NCI-H1436 treated with DMSO at 0.1 percent for 48 hours (cell line): ENCODE measurements around the gene DYNC1I2.
A peak's percentile ranks its signal among the peaks of the same experiment; 100 is the strongest.
"Not testable (repeated sequence)": the region's sequence is repeated elsewhere in the genome, so short reads cannot be mapped to it uniquely, and the experiment has no call there.

Source experiments
- DNase-seq: peaks from one replicate; lab custom pipeline; 2025; lab: John Stamatoyannopoulos, UW

DYNC1I2 gene

DNA sequence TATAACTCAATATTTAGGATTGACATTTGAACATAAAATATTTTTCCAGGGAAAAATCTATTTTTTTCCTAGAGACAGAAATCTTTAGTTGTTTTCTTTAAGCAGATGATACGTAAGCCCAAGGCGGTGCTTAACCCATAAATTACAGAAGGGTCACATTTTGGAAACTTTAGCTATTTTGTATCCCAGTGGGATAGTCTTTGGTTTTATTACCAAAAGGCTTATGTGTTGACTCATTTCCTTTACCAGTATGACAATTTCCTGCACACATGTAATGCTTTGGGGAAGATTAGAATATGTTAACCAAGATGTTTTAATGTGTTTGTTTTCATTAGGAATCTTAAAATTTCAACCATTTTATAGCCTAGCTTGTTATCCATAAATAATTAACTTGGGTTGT is 24.8 kb downstream of the DYNC1I2 start:
- DNase-seq = no peak

DNA sequence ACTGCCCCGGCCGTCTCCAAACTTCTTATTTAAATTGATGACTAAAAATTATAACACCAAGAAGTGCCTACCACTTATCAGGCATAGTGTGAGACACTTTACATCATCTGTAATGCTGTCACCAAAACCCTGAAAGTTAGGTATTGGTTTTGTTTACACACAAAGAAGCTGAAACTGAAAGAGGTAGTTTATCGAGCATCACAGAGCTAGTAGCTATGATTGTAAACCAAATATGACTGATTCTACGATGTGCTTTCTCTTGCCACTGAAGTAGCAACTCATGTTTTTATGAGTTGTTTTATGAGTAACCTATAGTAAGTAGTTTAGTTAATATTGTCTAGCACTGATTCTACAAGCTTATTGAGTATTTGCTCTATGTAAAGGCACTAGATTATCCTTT is 31.5 kb downstream of the DYNC1I2 start:
- no peak for DNase-seq

DNA sequence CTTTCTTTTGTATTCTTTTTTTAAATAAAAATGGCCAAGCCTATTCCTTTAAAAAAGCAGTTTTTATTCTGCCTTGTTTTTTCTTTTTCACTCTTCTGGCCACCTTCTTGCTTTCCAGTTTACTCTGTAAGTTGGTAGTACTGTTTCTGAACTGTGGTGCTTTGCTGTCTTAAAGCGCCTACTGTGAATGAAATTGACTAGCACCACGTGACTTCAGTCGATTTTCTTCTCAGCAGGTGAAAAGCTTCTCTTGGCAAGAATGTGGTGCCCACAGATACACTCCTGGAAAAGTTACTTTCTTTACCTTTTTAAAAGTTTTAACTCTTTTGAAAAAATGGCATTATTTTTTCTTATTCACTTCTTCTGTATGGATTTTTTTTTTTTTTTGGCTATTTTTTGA is 32.4 kb downstream of the DYNC1I2 start:
- no peak for DNase-seq

DNA sequence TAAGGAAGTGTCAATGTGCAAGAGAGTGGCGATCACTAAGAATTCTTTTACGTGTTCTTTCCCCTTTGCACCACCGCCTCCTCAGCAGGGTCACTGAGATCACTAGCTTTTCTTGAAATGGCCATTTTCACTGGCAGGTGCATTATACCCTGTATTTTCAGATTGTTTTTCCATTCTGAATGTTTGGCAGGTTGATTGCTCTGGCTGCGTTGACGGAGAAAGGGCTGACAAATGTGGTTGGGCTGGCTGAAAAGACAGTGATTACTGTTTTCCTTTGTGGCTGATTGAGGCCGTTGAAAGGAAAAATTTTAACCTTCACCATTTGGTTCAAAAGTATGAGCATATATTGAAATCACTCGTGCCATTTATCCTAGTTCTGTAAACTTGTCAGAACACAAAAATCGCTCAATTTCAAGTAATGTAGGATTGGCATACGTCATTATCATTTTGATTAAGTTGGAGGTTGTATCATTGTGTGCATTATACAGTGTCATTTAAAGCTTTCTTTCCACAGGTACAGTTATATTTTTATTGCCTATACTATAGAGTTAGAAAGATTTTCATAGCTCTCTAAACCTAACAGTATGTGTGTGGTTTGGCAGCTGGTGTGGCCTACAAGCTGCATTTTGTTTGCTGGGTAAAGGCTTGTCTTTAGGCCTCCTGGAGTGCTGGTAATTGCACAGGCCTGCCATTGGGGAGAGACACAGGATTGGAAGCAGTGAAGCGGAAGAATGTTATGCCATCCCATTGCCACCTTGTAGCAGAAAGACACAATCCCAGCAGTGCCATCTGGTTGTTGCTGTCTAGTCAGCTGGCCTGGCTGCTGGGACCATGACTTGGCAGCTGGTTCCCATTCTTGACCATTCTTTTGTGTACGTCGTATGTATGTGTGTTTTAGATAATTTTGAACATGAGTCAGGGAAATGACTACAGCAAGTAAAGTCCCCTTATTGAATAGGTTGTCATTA is 36.7 kb downstream of the DYNC1I2 start:
- DNase-seq = peak; percentile 18

DNA sequence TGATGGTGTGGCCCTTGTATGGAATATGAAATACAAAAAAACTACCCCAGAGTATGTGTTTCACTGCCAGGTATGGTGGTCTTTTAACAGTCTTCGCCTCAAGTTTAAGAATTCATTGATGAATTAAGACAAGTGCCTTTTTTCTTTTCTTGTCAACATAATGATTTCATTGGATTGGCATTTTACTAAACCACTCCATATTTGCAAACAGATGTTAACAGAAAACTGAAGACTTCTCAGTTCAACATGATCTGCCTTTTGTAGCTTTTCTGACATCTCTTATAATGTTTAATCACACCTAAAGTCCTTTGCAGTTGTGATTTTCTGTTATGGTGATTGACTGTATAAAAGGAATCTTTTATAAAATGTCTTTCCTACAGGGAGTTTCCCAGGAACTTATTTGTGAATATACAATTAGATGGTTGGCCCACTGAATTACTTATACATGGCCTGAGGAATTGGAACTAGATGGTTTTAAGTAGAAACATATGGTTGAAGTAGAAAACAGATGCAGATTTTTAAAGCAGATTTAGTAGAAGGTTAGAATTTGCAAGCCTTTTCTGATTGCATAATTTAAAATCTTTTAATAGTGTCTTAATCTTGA is 39.7 kb downstream of the DYNC1I2 start:
- no peak for DNase-seq

DNA sequence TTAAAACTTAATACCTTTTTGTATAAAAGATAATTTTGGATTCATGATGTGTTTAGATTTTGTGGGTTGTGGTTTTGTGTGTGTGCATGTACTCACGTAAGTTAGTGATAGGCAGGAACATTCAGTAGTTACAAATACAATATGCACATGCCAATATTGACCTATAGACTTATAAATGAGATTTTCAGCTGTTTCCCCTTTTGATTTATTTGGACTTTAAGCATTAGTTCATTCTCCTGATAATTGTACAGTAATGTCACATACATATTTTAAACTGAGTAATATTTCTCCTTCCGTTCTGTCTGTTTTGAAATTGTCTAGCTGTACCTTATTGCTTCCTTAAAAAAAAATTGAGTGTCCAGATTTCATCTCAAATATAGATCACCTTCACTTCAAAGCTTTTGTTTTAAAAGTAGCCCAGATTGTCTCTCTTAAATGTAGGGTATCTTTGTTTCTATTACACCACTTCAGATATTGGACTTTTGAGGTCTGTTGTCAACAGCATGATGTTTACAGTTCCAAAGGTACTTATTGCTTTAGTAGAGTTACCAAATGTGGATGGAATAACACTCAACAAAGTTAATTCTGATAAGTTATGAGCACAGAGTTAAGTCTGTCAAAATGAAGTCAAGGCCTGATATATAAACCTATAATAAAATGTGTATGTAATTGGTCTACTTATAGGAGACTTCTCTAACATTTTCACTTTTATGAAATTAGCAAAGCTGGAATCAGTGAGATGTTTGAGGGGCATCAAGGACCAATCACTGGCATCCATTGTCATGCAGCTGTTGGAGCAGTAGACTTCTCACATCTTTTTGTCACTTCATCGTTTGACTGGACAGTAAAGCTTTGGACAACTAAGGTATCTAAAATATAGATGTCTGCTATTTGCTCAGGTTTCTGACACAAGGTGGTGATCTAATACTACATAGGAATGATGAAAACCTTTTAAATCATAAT is 42.0 kb downstream of the DYNC1I2 start:
- no peak for DNase-seq

DNA sequence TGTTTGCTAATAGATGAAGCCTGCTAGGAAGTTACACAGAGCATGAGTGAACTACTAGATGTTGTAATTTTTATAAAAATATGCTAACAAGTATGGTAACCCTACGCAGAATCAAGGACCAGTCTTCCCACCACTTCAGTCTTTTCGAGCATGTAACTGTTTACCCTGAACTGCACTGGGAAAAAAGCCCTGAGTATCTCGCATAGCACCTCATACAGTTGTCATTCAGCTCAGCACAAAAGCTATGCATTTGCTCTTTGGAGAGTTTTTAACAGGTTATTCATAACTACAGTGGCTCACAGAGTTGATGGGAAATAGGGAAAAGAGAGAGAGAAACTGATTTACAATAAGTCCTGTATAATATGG is 42.7 kb downstream of the DYNC1I2 start:
- DNase-seq = no peak

DNA sequence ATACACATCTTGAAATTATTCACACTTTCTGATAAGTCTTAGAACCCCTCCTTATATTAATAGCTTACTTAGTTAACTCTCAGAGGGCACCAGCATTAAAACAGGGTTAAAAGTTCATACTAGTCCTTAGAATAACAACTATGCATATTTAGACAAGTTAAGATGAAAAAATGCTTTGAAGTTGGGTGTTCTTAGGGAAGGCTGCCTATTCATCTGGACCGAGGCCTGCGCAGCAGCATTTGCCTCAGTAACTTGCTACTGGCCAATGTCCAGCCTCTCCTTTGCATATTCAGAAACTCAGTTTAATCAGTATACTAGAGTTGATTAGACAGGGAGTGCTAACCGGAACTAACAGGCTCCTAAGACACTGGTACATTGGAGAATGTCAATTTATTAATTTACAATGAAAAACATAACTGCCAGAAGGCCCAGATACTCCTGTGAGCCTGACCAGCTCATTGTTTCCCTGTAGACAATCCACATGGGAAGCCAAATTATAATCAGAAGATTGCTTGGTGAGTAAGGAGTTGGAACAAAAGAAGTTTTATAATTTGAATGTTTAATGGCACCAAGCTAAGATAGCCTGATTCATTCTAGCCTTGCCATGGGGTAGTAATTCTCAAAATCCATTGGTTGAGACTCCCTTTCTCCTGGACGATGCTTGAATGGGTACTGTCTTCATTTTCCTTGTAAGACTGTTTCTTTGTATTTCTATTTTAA is 48.9 kb downstream of the DYNC1I2 start:
- DNase-seq = no peak

DNA sequence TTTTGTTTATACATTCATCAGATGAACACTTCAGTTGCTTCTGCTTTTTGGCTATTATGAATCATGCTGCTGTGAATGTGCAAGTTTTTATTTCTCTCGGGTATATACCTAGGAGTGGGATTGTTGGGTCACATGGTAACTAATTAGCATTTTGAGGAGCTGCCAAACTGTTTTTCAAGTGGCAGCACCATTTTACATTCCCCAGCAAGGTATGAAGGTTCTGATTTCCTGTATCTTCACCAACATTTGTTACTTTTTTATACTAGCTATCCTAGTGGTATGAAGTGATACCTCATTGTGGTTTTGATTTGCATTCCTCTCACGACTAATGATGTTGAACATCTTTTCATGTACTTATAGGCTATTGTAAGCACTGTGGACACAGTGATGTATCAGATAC is 53.9 kb downstream of the DYNC1I2 start:
- no peak for DNase-seq

DNA sequence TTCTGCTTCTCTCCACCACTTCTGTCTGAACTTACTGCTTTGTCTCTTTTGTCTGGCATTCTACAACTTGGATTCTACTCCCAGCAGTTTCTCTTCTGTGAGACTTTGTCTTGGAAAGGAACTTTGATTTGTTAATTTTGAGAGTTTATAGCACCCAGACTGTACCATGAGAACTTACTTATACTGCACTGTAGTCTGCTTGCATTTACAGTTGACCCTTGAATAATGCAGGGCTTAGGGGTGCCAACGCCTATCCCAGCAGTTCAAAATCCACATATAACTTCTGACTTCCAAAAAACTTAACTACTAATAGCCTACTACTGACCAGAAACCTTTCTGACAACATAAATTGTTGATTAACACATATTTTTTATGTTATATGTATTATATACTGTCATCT is 55.5 kb downstream of the DYNC1I2 start:
- DNase-seq = no peak

DNA sequence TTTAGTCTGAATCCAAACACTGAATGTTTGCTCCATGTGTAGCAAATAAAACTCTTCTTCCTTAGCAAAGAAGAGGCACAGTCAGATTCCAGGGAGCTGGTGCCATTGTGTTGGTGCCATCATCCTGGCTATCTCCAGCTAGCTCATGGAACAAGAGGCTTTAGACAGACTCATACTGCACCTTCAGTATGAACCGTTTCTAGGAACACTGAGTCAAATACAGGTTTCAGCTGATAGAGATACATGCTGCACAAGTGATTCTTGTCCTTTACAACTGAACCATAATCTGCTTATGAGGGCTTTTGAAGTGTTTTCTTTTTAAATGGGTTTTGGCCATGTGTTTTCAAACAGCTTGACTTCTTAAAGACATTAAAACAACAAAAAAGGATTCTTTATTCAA is 57.9 kb downstream of the DYNC1I2 start:
- DNase-seq = no peak

DNA sequence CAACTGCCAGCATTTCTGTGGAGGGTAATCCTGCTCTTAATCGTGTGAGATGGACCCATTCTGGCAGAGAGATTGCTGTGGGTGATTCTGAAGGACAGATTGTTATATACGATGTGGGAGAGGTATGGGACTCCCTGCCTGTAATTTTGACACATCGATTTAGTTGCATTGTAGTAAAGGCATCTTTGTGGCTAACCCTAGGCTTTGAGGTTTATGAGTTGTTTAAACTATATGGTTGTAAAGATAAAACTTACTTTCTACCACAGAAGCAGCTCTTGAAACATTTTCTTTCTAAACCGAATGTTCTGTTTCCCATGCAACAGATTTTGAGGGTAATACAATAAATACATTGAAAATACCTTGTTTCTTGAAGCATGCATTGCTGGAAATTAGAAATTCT is 58.5 kb downstream of the DYNC1I2 start:
- DNase-seq = no peak

DNA sequence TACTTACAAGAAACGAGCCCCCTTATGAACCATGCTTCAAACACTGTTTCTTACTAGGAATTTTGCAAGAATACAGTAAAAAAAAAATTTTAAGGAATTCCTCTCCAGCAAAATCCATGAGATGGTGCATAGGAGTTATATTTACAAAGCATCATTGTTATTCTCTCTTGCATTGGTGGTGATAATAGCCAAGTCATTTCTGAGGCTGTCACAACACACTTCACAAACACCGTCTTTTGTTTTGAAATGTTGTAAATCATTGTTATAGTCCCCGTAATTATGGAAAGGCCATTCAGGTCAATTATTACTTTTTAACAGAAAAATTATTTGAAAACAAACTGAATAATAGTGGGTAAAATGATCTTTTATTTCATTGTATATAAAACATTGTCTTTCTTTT is 60.1 kb downstream of the DYNC1I2 start:
- DNase-seq = no peak

DNA sequence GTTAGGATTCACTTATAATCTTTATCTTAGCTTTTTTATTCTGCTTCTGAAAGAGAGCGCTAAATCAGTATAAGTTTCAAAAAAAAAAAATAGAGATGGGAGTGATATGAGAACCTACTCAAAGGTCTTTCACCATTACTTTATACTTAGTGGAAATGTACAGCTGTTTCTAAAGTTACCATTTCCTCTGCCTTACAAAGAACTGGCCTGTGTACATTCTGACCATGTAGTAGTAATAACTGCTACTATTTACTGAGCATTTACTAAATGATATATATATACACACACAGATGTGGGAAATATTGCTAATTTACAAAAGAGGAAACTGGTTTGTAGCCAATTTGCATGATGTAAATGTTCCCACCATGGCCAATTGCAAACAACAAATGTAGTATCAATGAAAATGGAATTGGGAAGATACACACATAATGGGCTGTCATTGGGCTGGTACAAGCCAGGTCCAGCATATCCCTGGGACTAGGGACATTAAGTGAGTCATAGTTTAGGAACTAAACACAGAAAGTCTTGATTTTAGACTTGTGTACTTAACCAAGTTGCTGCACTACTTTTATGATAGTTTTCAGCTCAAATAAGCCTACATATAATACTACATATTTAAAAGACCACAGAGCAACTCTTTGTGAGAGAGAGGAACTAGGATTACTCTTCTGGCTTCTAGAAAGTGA is 67.1 kb downstream of the DYNC1I2 start:
- DNase-seq = no peak

DNA sequence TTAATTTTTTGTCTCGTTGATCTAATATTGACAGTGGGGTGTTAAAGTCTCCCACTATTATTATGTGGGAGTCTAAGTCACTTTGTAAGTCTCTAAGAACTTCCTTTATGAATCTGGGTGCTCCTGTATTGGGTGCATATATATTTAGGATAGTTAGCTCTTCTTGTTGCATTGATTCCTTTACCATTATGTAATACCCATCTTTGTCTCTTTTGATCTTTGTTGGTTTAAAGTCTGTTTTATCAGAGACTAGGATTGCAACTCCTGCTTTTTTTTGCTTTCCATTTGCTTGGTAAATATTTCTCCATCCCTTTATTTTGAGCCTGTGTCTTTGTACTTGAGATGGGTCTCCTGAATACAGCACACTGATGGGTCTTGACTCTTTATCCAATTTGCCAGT is 71.5 kb downstream of the DYNC1I2 start:
- DNase-seq = not testable (repeated sequence)

DNA sequence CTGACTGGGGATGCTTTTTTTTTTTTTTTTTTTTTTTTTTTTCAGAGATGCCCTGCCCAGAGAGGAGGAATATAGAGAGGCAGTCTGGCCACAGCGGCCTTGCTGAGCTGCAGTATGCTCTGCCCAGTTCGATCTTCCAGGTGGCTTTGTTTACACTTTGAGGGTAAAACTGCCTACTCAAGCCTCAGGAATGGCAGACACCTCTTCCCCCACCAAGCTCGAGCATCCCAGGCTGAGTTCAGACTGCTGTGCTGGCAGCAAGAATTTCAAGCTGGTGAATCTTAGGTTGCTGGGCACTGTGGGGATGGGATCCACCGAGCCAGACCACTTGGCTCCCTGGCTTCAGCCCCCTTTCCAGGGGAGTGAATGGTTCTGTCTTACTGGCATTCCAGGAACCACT is 73.9 kb downstream of the DYNC1I2 start:
- DNase-seq = not testable (repeated sequence)

DNA sequence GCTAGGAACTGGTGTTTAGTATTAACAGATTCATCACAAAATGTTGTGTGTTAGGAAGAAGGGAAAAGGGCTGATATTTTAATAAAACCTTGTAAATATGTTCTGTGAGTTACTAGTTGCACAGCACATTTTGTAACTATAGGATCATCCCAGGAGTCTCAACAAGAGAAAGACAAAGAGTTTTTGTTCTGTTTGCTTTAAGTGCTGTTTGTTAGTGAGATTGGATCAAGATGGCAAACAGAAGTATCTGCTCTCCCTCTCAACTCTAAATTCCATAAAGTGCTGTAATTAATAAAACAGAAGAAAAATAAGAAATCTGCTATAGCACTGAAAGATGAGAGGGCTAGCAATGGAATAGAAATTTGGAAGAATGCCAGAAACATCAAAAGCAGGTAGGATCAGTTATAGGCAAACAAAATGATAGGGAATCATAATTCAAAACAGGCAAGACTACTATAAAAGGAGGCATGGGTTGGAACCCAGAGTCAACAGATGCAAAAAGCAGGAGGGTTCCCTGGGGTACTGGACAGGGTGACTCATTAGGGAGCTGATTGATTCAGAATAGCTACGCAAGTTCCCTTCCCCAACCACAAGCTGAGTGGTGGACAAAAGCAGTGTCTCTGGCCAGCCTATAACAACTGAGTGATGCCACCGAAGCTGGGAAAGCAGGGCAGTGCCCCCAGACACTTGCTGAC is 75.8 kb downstream of the DYNC1I2 start:
- DNase-seq = no peak

DNA sequence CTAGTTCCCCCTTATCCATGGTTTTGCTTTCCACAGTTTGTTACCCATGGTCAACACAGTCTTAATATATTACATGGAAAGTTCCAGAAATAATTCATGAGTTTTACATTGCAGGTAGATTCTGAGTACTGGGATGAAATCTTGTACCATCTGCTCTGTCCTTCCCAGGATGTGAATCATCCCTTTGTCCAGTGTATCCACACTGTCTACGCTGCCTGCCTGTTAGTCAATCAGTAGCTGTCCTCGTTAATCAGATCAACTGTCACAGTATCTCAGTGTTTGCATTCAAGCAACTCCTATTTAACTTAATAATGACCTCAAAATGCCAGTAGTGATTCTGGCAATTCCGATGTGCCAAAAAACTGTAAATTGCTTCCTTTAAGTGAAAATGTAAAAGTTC is 76.3 kb downstream of the DYNC1I2 start:
- no peak for DNase-seq

DNA sequence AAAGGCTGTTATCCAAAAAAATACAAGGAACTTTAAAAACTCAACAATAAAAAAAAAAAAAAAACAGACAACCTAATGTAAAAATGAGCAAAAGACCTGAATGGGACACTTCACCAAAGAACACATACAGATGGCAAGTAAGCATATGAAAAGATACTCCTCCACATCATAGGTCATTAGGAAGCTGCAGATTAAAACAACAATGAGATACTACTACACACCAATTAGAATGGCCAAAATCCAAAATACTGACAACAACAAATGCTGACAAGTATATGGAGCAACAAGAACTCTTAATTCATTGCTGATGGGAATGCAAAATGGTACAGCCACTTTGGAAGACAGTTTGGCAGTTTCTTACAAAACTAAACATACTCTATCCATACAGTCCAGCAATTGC is 84.2 kb downstream of the DYNC1I2 start:
- no peak for DNase-seq

DNA sequence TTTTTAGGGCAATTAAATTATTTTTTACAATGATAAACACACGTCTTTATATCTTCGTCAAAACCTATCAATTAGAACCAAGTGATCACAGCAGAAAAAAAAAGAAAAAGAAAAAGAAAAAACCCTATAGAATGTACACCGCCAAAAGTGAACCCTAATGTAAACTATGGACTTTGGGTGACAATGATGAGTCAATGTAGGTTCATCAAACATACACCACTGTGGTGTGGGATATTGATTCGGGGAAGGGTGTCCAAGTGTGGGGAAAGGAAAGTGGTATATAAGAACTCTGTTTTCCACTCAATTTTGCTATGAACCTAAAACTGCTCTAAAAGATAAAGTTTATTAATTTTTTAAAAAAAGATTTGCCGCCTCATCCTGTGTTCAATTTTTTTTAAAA is 85.1 kb downstream of the DYNC1I2 start:
- no peak for DNase-seq

DNA sequence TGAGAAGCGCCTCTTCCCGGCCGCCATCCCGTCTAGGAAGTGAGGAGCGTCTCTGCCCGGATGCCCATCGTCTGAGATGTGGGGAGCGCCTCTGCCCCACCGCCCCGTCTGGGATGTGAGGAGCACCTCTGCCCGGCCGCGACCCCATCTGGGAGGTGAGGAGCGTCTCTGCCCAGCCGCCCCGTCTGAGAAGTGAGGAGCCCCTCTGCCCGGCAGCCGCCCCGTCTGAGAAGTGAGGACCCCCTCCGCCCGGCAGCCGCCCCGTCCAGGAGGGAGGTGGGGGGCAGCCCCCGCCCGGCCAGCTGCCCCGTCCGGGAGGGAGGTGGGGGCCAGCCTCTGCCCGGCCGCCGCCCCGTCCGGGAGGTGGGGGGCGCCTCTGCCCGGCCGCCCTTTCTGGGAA is 87.3 kb downstream of the DYNC1I2 start:
- not testable (repeated sequence) for DNase-seq
